Measurements from ENCODE around the gene GAPVD1.
"Not testable (repeated sequence)": the region's sequence is repeated elsewhere in the genome, so short reads cannot be mapped to it uniquely, and the experiment has no call there.

The GAPVD1 gene

DNA sequence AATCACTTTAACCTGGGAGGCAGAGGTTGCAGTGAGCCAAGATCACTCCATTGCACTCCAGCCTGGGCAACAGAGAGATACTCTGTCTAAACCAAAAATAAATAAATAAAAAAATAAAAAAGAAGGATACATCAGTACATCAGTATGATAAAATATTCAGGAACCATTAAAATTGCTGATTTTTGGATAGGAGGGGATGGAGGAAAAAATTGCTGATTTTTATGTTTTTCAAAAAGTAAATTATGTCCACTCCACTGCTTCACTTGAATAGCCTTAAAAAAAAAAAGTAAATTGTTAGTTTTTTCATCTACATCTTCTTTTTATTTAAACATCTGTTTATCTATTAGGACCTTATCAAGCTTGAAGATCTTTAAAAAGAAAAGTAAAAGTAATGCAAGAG is 7.4 kb upstream of the GAPVD1 start:
- peak; percentile 39 for FAIRE-seq

DNA sequence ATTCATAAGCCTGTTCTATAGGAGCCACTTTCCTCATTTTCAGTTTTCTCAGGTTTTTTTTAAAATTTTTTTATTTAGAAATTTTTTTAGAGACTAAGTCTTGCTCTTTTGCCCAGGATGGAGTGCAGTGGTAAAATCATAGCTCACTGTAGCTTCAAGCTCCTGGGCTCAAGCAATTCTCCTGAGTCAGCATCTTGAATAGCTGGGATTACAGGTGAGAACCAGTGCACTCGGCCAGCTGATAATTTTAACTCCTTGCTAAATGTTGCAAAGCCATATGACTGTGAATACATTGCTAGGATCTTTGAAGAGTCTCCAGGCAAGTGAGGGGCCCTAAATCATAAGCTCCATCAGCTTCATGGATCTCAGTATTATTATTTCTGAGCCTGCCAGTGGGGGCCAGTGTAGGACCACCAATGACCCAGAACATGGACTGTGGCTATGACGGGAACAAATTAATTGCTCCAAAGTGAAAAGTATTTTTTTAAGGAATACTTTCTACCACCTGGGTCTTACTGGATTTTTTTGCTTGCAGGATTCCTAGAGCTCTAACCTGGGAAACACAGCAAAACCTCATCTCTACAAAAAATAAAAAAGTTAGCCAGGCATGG is 5.7 kb upstream of the GAPVD1 start:
- FAIRE-seq = no peak

DNA sequence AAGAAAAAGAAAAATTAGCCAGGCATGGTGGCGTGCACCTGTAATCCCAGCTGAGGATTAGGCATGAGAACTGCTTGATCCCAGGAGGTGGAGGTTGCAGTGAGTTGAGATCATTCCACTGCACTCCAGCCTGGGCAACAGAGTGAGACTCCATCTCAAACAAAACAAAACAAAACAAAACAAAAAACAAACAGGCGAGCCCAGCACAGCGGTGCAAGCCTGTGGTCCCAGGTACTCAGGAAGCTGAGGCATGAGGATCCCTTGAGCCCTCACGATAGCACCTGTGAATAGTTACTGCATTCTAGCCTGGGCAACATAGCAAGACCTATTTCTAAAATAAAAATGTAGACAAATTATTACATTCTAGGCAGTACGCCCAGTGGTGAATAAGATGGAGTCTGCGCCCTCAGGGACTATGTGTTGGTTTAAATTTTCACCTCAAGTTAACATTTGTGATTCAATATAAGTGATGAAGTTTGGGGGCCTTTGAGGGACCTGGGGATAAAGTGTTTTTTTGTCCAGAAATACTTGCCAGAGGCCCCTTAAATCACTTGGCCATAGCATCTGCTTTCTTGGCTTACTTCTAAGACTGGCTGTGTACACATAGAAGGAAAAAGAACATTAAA is 3.4 kb upstream of the GAPVD1 start:
- no peak for FAIRE-seq

DNA sequence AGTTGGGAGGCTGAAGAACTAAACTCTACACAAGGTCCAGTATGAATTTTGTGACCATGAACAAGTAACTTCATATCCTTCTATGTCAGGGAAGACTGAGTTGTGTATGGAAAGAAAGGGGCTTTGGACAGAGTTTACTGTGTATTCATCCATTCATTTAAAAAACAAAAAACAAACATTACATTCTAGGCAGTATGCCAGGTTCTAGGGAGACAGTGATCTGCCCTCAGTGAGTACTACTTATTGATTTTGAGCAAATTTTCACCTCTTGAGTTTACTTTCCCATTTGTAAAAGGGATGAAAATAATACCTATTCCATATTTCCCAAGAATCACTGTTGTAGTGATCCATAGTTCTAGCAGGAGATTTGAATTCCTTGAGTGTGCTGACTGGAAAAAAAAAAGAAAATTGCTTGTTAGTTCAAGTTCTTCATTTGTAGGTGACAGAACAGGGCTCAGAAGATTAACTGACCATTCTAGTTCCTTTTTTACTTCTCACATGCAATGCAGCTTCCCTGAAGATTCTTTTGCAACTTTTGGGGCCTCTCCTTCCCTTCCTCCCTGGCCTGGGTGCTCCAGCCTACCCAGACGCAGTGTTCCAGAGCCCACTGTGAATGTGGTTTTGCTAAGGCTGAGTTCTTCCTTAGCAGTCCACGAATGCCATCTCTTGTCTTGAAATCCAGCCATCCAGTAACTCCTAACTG is 2.6 kb upstream of the GAPVD1 start:
- no peak for FAIRE-seq

DNA sequence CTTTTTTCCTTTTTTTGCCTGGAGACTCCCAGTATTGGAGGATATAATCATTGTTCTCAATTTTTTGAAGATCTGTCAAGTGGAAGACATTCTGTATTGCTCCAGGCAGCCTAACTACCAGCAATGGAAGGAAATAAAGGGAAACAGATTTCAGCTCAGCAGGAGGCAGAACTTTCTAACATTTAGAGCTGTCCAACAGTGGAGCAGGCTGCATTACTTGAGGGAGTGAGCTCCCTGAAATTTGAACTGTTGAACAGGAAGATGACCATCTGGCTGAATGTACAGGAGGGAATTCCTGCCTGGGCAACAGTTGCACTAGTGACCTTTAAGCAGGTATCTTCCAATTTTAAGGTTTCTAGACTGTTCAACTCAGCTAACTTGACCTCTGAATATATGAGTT is 1.1 kb upstream of the GAPVD1 start:
- FAIRE-seq = no peak

GRCh38 chr9:125262294-125262991 is 817 bp downstream of the GAPVD1 start:
- FAIRE-seq = no peak

DNA sequence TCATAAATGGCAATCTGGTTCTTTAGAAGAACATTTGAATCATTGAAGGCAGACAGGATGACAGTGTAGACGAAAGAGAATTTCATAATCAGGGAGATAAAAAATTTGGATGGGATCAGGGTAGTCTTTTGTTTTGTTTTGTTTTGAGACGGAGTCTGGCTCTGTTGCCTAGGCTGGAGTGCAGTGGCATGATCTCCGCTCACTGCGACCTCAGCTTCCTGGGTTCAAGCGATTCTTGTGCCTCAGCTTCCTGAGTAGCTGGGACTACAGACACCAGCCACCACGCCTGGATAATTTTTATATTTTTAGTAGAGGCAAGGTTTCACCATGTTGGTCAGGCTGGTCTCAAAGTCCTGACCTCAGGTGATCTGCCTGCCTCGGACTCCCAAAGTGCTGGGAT is 2.4 kb downstream of the GAPVD1 start:
- not testable (repeated sequence) for FAIRE-seq

GRCh38 chr9:125268394-125269013 is 6.9 kb downstream of the GAPVD1 start:
- no peak for FAIRE-seq

GRCh38 chr9:125269014-125269397 is 7.4 kb downstream of the GAPVD1 start:
- no peak for FAIRE-seq

- FAIRE-seq = no peak
These were observed 9.5 kb downstream of the GAPVD1 start for GRCh38 chr9:125271081-125271480.

GRCh38 chr9:125272697-125273096 is 11.1 kb downstream of the GAPVD1 start:
- no peak for FAIRE-seq

DNA sequence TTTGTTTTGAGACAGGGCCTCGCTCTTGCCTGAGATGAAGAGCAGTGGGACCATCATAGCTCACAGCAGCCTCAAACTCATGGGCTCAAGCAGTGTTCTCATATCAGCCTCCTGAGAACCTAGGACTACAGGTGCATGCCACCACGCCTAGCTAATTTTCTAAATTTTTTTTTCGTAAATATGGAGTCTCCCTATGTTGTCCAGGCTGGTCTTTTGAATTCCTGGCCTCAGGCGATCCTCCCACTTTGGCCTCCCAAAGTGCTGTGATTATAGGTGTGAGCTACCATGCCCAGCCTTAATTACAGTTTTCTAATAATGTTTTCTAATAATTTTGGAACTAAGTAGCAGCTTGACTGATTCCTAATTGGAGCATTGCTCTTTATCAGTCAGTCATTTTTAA is 15.1 kb downstream of the GAPVD1 start:
- no peak for FAIRE-seq

- FAIRE-seq = no peak
These were observed 15.8 kb downstream of the GAPVD1 start for GRCh38 chr9:125277411-125277810.

DNA sequence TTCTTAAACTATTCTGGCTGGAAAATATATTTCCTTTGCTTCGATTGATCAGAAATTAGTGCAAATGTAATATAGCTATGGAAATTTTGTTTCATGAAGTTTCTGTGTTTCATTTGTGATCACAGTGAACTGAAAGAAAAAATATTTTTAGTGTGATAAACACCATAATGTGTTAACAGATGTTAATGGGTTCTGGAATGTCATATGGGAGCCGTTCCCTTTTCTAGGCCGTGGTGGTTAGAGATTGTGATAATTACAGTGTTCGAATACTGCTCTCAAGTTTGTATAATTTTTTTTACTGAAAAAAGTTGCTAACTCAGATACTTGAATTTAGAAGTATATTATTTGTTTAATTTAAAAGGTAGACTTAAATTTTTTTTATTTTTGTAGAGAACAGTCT is 19.3 kb downstream of the GAPVD1 start:
- no peak for FAIRE-seq

DNA sequence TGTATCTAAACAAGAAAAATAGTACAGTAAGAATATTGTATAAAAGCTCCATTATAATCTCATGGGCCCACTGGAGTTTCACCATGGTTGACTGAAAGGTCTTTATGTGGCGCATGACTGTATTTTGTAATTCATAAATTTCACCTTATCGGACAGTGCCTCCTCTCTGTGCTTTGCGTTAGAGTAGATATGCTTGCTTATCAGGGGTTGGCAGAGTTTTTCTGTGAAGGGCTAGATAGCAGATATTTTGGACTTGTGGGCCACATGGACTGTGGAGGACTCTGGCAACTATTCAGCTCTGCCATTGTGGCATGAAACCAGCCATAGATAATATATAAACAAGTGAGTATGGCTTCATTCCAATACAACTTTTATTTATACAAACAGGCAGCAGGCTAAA is 23.2 kb downstream of the GAPVD1 start:
- no peak for FAIRE-seq

GRCh38 chr9:125286935-125287433 is 25.4 kb downstream of the GAPVD1 start:
- not testable (repeated sequence) for FAIRE-seq

GRCh38 chr9:125293134-125293533 is 31.5 kb downstream of the GAPVD1 start:
- FAIRE-seq = no peak

DNA sequence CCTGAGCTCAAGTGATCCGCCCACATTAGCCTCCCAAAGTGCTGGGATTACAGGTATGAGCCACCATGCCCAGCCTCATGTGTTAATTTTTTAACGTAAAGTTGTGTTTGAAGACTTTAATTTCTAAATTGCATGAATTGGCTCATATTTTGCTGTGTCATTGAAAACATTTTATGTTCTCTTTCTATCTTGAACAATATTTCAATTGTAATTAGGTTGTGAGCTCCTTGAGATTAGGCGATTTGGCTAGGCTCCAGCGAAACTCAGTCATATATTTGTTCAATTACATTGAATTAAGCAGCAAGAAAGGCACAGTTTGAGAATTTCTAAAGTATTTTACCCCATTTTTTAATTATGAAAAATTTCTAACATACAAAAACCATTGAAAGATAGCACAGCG is 34.0 kb downstream of the GAPVD1 start:
- FAIRE-seq = no peak

DNA sequence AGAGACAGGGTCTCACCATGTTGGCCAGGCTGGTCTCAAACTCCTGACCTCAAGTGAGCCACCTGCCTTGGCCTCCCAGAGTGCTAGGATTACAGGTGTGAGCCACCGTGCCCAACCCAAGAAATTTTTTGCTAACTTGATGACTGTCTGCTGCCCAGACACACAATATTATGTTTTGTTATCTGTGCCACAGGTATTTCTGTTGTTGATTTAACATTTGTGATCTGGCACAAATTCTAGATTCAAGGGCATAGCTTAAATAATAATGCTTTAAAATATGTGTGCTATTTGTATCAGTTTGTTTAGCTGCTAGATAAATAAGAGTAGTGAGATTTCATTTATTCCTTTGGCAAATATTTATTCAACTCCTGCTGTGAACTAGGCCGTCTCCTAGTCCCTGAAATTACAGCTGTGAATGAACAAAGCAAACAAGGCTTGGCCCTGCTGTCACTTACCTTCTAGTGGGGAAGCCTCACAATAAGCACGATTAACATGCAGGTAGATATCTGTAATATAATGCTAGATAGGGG is 35.3 kb downstream of the GAPVD1 start:
- FAIRE-seq = no peak

DNA sequence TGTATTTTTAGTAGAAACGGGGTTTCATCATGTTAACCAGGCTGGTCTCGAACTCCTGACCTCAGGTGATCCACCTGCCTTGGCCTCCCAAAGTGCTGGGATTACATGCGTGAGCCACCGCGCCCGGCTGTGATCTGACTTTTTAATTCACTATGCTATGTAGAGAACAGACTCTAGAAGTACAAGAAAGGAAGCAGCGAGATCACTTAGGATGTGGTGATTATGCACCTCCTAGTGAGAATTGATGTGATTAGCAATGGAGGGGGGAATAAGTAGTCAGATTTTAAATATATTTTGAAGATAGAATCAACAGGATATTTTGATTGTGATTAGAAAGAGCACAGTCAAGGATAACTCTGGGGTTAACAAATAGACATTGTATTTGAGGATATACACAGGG is 36.3 kb downstream of the GAPVD1 start:
- no peak for FAIRE-seq

- FAIRE-seq = no peak
These were observed 40.6 kb downstream of the GAPVD1 start for GRCh38 chr9:125302241-125302640.

DNA sequence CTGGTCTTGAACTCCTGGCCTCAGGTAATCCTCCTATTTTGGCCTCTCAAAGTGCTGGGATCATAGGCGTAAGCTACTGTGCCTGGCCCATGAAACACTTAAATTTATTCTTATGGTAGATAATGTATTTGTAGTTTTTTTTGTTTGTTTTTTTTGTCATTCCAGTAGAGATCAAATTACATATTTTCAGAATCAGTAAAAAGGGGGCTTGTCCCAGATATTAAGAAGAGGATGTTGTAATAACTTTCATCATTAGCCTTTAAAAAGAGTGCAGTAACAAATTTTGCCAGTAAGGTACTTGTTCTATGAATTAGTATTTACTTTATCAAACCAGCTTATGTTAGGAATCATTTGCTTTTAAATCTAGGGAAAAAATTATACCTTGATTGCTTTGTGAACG is 42.6 kb downstream of the GAPVD1 start:
- FAIRE-seq = no peak

- no peak for FAIRE-seq
These were observed 50.8 kb downstream of the GAPVD1 start for GRCh38 chr9:125312411-125312810.

All from G401.6 (cell line).